Trophoblast cell (in vitro differentiated cells and primary cell): Measurements from ENCODE around the gene PICALM.

Source experiments
- DNase-seq, 2 donors: peaks; one replicate each; pipeline ENCODE4 v3.0.0-alpha.2; 2016
- H2AFZ ChIP-seq: 2 replicates; pipeline ENCODE4 v1.6.1; 2013; ENCODE audit warnings: low read length, moderate library complexity, mild to moderate bottlenecking; ENCODE audit not compliant: insufficient read depth, poor library complexity
- H2AK5ac ChIP-seq: 2 replicates; pipeline ENCODE4 v1.6.1; 2013; ENCODE audit warnings: mild to moderate bottlenecking, low read length
- H2BK120ac ChIP-seq: 2 replicates; pipeline ENCODE4 v1.6.1; 2013; ENCODE audit warnings: low read length, mild to moderate bottlenecking, moderate library complexity; ENCODE audit not compliant: insufficient read depth, poor library complexity
- H2BK12ac ChIP-seq: 2 replicates; pipeline ENCODE4 v1.6.1; 2013; ENCODE audit warnings: mild to moderate bottlenecking, low read length, moderate library complexity
- H2BK5ac ChIP-seq: 2 replicates; pipeline ENCODE4 v1.6.1; 2013; ENCODE audit warnings: low read length, low read depth, moderate library complexity, mild to moderate bottlenecking; ENCODE audit not compliant: poor library complexity
- H3K14ac ChIP-seq: 2 replicates; pipeline ENCODE4 v1.6.1; 2013; ENCODE audit warnings: mild to moderate bottlenecking, low read length
- H3K18ac ChIP-seq: 2 replicates; pipeline ENCODE4 v1.6.1; 2013; ENCODE audit warnings: mild to moderate bottlenecking, low read length
- H3K23ac ChIP-seq: 2 replicates; pipeline ENCODE4 v1.6.1; 2013; ENCODE audit warnings: low read length
- H3K27ac ChIP-seq: 2 replicates; pipeline ENCODE4 v1.5.1; 2013; ENCODE audit warnings: low read depth, mild to moderate bottlenecking, inconsistent platforms, low read length, moderate library complexity
- H3K27me3 ChIP-seq: 2 replicates; pipeline ENCODE4 v1.6.1; 2013; ENCODE audit warnings: inconsistent platforms, mild to moderate bottlenecking, low read length, moderate library complexity; ENCODE audit not compliant: insufficient read depth
- H3K36me3 ChIP-seq, 2 experiments: 1 replicate in 1 of 2; 2 replicates in 1 of 2; pipeline ENCODE4 v1.6.1; 2013; ENCODE audit warnings: low read length in 2 of 2, mild to moderate bottlenecking in 2 of 2, moderate library complexity in 1 of 2; ENCODE audit not compliant: insufficient read depth in 2 of 2, control insufficient read depth in 1 of 2
- H3K4ac ChIP-seq: 2 replicates; pipeline ENCODE4 v1.6.1; 2013; ENCODE audit warnings: low read depth, mild to moderate bottlenecking, low read length, moderate library complexity
- H3K4me1 ChIP-seq, 2 experiments: 1 replicate in 1 of 2; 2 replicates in 1 of 2; pipeline ENCODE4 v1.6.1; 2013; ENCODE audit warnings: low read length in 2 of 2, mild to moderate bottlenecking in 2 of 2, moderate library complexity in 1 of 2; ENCODE audit not compliant: insufficient read depth in 2 of 2, control insufficient read depth in 1 of 2
- H3K4me2 ChIP-seq: 2 replicates; pipeline ENCODE4 v1.6.1; 2013; ENCODE audit warnings: inconsistent platforms, mild to moderate bottlenecking, low read length, moderate library complexity
- H3K4me3 ChIP-seq: 2 replicates; pipeline ENCODE4 v1.5.1; 2013; ENCODE audit warnings: mild to moderate bottlenecking, low read depth, low read length, inconsistent platforms
- H3K79me1 ChIP-seq: one replicate; pipeline ENCODE4 v1.6.1; 2013; ENCODE audit warnings: low read length
- H3K79me2 ChIP-seq: 2 replicates; pipeline ENCODE4 v1.6.1; 2013; ENCODE audit warnings: low read length, mild to moderate bottlenecking; ENCODE audit not compliant: control insufficient read depth, insufficient read depth, poor library complexity
- H3K9ac ChIP-seq: 2 replicates; pipeline ENCODE4 v1.6.1; 2013; ENCODE audit warnings: mild to moderate bottlenecking, low read length
- H3K9me3 ChIP-seq: 2 replicates; pipeline ENCODE4 v1.6.1; 2013; ENCODE audit warnings: low read depth, mild to moderate bottlenecking, control low read depth, inconsistent platforms, low read length; ENCODE audit not compliant: insufficient read depth
- H4K12ac ChIP-seq: 2 replicates; pipeline ENCODE4 v1.6.1; 2013; ENCODE audit warnings: low read depth, mild to moderate bottlenecking, low read length, moderate library complexity
- H4K8ac ChIP-seq: 2 replicates; pipeline ENCODE4 v1.6.1; 2013; ENCODE audit warnings: low read depth, mild to moderate bottlenecking, low read length, moderate library complexity
- H4K91ac ChIP-seq: one replicate; pipeline ENCODE4 v1.6.1; 2013; ENCODE audit warnings: low read depth, mild to moderate bottlenecking, low read length, moderate library complexity
- WGBS: extraction: QIAGEN DNeasy Blood & Tissue Kit; methylation state at CpG from one replicate; pipeline ENCODE4 v1.1.7; 2013; ENCODE audit warnings: missing lambda C conversion rate; ENCODE audit not compliant: insufficient read length, insufficient coverage; ENCODE audit errors: extremely low coverage; 5-methylcytosine and 5-hydroxymethylcytosine counted together

Gene PICALM

GRCh38 chr11:85976525-85976924 is 92.4 kb downstream of the PICALM start:
- no peak overlapping the region for H3K4me2 ChIP-seq
- H3K23ac ChIP-seq = no peak overlapping the region
- no peaks in the 10 kb centered on the region for H3K4me1 ChIP-seq
- H3K14ac ChIP-seq = no peak overlapping the region
- H3K79me1 ChIP-seq = no peaks in the 10 kb centered on the region
- no peak overlapping the region for H3K9ac ChIP-seq
- no peak overlapping the region for H2AFZ ChIP-seq
- H2BK5ac ChIP-seq = no peak overlapping the region
- no peak overlapping the region for H3K27ac ChIP-seq
- H3K18ac ChIP-seq = no peak overlapping the region
- WGBS = no CpG with 5 or more reads among the region's 1 CpG
- H3K36me3 ChIP-seq = peaks cover 15 to 30% of the 10 kb centered on the region in 2 experiments
- H2BK120ac ChIP-seq = no peak overlapping the region
- H2BK12ac ChIP-seq = no peak overlapping the region
- no peak overlapping the region for H3K4ac ChIP-seq
- H2AK5ac ChIP-seq = no peak overlapping the region
- DNase-seq = no peak
- H3K27me3 ChIP-seq = no peaks in the 10 kb centered on the region
- no peaks in the 10 kb centered on the region for H3K79me2 ChIP-seq
- H4K91ac ChIP-seq = no peak overlapping the region
- no peak overlapping the region for H4K8ac ChIP-seq
- no peak overlapping the region for H4K12ac ChIP-seq
- H3K9me3 ChIP-seq = no peaks in the 10 kb centered on the region
- no peak overlapping the region for H3K4me3 ChIP-seq

GRCh38 chr11:85974122-85974521 is 94.8 kb downstream of the PICALM start:
- Histone ChIP-seq H3K27me3 (no peaks in the 10 kb centered on the region), H3K79me1 (no peaks in the 10 kb centered on the region), H2BK5ac (no peak overlapping the region), H3K36me3 (peaks cover 14 to 28% of the 10 kb centered on the region in 2 experiments), H3K18ac (no peak overlapping the region), H4K8ac (no peak overlapping the region), H3K4me3 (no peak overlapping the region), H3K4me1 (no peaks in the 10 kb centered on the region), H3K9me3 (no peaks in the 10 kb centered on the region), H3K4me2 (no peak overlapping the region), H2AFZ (no peak overlapping the region), H2BK12ac (no peak overlapping the region), H2AK5ac (no peak overlapping the region), H3K14ac (no peak overlapping the region), H3K9ac (no peak overlapping the region), H4K12ac (no peak overlapping the region), H3K79me2 (no peaks in the 10 kb centered on the region), H2BK120ac (no peak overlapping the region), H4K91ac (no peak overlapping the region), H3K23ac (no peak overlapping the region), H3K27ac (no peak overlapping the region), H3K4ac (no peak overlapping the region)
- DNase-seq = no peak
- WGBS = no CpG with 5 or more reads among the region's 4 CpGs

- Histone ChIP-seq H3K4me1 (no peaks in the 10 kb centered on the region), H3K9me3 (no peaks in the 10 kb centered on the region), H3K4ac (no peak overlapping the region), H3K23ac (no peak overlapping the region), H4K12ac (no peak overlapping the region), H2BK120ac (no peak overlapping the region), H4K91ac (no peak overlapping the region), H2BK5ac (no peak overlapping the region), H2AK5ac (no peak overlapping the region), H4K8ac (no peak overlapping the region), H3K36me3 (peaks cover 15 to 32% of the 10 kb centered on the region in 2 experiments), H3K79me2 (no peaks in the 10 kb centered on the region), H3K9ac (no peak overlapping the region), H3K18ac (no peak overlapping the region), H3K14ac (no peak overlapping the region), H3K27me3 (no peaks in the 10 kb centered on the region), H3K4me2 (no peak overlapping the region), H2AFZ (no peak overlapping the region), H2BK12ac (no peak overlapping the region), H3K4me3 (no peak overlapping the region), H3K27ac (no peak overlapping the region), H3K79me1 (no peaks in the 10 kb centered on the region)
- DNase-seq = no peak
- no CpG with 5 or more reads among the region's 5 CpGs for WGBS
These were observed 98.3 kb downstream of the PICALM start for GRCh38 chr11:85970593-85970992.

- H3K27ac ChIP-seq = no peak overlapping the region
- H3K36me3 ChIP-seq = peaks cover 19 to 32% of the 10 kb centered on the region in 2 experiments
- no peak overlapping the region for H2BK120ac ChIP-seq
- H2AFZ ChIP-seq = no peak overlapping the region
- H3K4ac ChIP-seq = no peak overlapping the region
- H3K23ac ChIP-seq = no peak overlapping the region
- no peak overlapping the region for H4K12ac ChIP-seq
- no peak for DNase-seq
- H3K14ac ChIP-seq = no peak overlapping the region
- H2BK12ac ChIP-seq = no peak overlapping the region
- H2AK5ac ChIP-seq = no peak overlapping the region
- no peaks in the 10 kb centered on the region for H3K79me1 ChIP-seq
- WGBS = no CpG with 5 or more reads among the region's 5 CpGs
- H3K27me3 ChIP-seq = no peaks in the 10 kb centered on the region
- no peak overlapping the region for H3K18ac ChIP-seq
- H3K9ac ChIP-seq = no peak overlapping the region
- no peaks in the 10 kb centered on the region for H3K79me2 ChIP-seq
- no peak overlapping the region for H2BK5ac ChIP-seq
- no peak overlapping the region for H3K4me3 ChIP-seq
- H4K8ac ChIP-seq = no peak overlapping the region
- peaks cover 0 to 2% of the 10 kb centered on the region in 2 experiments for H3K4me1 ChIP-seq
- H3K4me2 ChIP-seq = no peak overlapping the region
- H4K91ac ChIP-seq = no peak overlapping the region
- H3K9me3 ChIP-seq = no peaks in the 10 kb centered on the region
These were observed 101.4 kb downstream of the PICALM start for GRCh38 chr11:85967457-85967856.
